ENCODE measurements around the gene BTAF1. TPM values are rescaled to one million over a fixed set of nuclear protein-coding genes. Genes with fewer than 3 reads are reported as not detected.

BTAF1 gene
- total RNA-seq, 1 donor from 2014 or later, result 31.0 TPM

DNA sequence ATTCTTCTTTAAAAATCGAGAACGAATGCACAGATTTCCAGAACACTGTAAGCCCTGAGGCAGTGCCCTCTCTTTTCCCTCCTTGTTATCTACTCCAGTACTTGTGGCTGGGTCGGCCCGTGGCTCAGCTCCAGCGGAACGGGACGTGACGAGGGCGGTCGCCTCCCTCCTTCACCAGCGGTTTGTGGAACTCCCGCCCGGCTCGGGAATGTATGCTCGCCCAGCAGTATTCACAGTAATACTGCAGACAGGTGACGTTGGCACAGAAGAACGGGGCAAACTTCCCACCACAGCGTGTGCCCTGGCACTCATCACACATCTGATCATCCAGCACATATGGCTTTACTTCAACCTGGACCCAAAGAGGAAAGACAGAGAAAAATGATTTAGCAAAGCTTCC lies 128.5 kb downstream of the BTAF1 start:
- TF ChIP-seq, protein P1, sequence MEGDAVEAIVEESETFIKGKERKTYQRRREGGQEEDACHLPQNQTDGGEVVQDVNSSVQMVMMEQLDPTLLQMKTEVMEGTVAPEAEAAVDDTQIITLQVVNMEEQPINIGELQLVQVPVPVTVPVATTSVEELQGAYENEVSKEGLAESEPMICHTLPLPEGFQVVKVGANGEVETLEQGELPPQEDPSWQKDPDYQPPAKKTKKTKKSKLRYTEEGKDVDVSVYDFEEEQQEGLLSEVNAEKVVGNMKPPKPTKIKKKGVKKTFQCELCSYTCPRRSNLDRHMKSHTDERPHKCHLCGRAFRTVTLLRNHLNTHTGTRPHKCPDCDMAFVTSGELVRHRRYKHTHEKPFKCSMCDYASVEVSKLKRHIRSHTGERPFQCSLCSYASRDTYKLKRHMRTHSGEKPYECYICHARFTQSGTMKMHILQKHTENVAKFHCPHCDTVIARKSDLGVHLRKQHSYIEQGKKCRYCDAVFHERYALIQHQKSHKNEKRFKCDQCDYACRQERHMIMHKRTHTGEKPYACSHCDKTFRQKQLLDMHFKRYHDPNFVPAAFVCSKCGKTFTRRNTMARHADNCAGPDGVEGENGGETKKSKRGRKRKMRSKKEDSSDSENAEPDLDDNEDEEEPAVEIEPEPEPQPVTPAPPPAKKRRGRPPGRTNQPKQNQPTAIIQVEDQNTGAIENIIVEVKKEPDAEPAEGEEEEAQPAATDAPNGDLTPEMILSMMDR (IDR thresholded peaks at IDR 0.05), result no peak
- no peak overlapping the region for H3K4me3 ChIP-seq
- peak; percentile 75 to 93 for ATAC-seq
- H3K36me3 ChIP-seq, result peaks cover 22% of the 10 kb centered on the region
- H3K4me1 ChIP-seq, result no peaks in the 10 kb centered on the region
- H3K9me3 ChIP-seq, result no peaks in the 10 kb centered on the region
- no peaks in the 10 kb centered on the region for H3K27me3 ChIP-seq (ENCODE audit: low read depth)
- DNase-seq, result peak; percentile 78
- intact Hi-C loops (cut with DNase I), result no loop called here
- no peak overlapping the region for H3K27ac ChIP-seq

DNA sequence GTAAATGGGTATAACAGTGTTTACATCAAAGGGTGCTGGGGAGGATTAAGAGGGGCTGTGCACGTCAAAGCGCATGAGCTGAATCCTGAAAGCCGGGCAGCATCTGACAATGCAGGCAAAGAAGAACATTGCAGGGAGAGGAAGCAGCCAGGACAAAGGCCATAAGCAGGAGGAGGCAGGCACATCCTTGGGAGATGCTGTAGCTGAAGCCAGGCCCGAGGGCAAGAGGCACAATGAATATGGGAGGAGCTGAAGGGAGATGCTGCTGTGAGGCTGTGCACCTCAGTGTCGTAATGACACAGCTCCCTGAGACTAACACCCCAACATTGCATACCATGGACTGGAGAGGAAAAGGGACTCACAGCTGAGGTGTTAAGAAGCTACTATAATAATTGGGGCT lies 129.2 kb downstream of the BTAF1 start:
- Histone ChIP-seq H3K36me3 (peaks cover 22% of the 10 kb centered on the region), H3K4me1 (no peaks in the 10 kb centered on the region), H3K4me3 (no peak overlapping the region), H3K27ac (no peak overlapping the region), H3K27me3 (ENCODE audit: low read depth) (no peaks in the 10 kb centered on the region), H3K9me3 (no peaks in the 10 kb centered on the region)
- no peak for ATAC-seq
- DNase-seq, result no peak
- intact Hi-C loops (cut with DNase I), result no loop called here
- TF ChIP-seq, protein P1 (IDR thresholded peaks at IDR 0.05), result no peak

DNA sequence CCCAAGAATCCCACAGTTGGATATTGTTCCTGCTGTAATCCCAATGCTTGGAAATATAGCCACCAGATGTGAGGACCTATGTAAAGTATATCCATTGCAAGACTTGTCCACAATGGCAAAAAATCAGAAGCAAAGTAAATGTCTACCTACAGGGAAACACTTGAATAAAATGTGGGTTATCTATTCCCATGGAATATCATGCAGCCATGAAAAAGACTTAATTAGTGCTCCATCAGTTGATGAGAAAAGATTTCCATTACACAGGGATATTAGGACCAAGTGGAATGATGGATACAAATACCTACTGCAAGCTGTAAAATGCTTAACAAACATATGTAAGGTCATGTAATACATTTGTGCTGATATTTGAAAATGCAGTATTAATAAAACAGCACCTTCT lies 131.2 kb downstream of the BTAF1 start:
- no peak overlapping the region for H3K27ac ChIP-seq
- H3K9me3 ChIP-seq, result no peaks in the 10 kb centered on the region
- peaks cover 3% of the 10 kb centered on the region for H3K4me1 ChIP-seq
- TF ChIP-seq, protein P1 (IDR thresholded peaks at IDR 0.05), result no peak
- H3K36me3 ChIP-seq, result peaks cover 22% of the 10 kb centered on the region
- DNase-seq (no peak), ATAC-seq (no peak)
- intact Hi-C loops (cut with DNase I), result no loop called here
- H3K27me3 ChIP-seq (ENCODE audit: low read depth), result no peaks in the 10 kb centered on the region
- H3K4me3 ChIP-seq, result no peak overlapping the region

DNA sequence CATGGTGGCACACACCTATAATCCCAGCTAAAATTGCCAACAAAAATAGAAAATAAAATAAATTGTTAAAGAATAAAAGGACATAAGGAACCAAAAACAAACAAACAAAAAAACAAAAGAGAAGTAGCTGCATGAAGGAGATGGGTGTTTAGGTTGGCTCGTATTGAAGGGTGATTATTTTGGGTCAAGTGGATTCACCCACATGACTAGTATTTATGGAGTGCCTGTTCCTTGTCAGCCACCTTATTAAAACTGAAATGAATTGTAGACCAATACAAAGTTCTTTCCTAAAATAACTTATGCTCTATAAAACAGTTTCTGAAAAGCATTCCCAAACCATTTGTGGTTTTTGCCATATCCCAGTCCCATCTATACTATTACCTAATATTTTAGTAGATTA lies 138.7 kb downstream of the BTAF1 start:
- DNase-seq (no peak), ATAC-seq (no peak)
- H3K27ac ChIP-seq, result no peak overlapping the region
- TF ChIP-seq, protein P1 (IDR thresholded peaks at IDR 0.05), result no peak
- H3K36me3 ChIP-seq, result no peaks in the 10 kb centered on the region
- H3K4me3 ChIP-seq, result no peak overlapping the region
- H3K9me3 ChIP-seq, result no peaks in the 10 kb centered on the region
- H3K4me1 ChIP-seq, result peaks cover 3% of the 10 kb centered on the region
- H3K27me3 ChIP-seq (ENCODE audit: low read depth), result no peaks in the 10 kb centered on the region
- intact Hi-C loops (cut with DNase I), result no loop called here

DNA sequence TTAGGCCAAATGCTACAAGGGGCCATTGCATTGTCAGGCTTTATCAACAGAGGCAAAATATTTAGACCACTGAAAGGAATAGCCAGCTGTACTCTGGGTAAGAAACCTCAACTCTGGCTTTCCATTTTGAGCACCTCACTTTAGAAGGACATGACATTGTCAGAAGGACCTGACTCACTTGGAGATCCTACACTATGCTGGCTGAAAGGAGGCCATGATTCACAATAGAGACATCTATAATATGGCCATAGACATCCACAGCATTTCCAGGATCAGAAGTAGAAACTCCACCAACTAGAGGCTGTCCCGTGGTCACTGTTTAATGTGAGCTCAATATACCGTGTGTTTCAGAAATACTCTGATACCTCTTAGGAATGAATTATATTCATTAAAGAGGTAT lies 140.9 kb downstream of the BTAF1 start:
- intact Hi-C loops (cut with DNase I), result no loop called here
- ATAC-seq, result no peak

More for the DNA sequence above, 140.9 kb downstream of the BTAF1 start:
- no peaks in the 10 kb centered on the region for H3K9me3 ChIP-seq
- DNase-seq, result no peak
- H3K4me1 ChIP-seq, result peaks cover under 1% of the 10 kb centered on the region
- TF ChIP-seq, protein P1 (IDR thresholded peaks at IDR 0.05), result no peak
- H3K27ac ChIP-seq, result no peak overlapping the region
- no peaks in the 10 kb centered on the region for H3K36me3 ChIP-seq
- H3K4me3 ChIP-seq, result no peak overlapping the region
- no peaks in the 10 kb centered on the region for H3K27me3 ChIP-seq (ENCODE audit: low read depth)

All from lower lobe of right lung (tissue), 2 donors.